Subcutaneous abdominal adipose tissue (tissue), 5 donors: Measurements from ENCODE around the gene FTO.

Experiments
- H3K27ac ChIP-seq: one replicate; pipeline ENCODE4 v1.7.0; 2013; ENCODE audit warnings: low read depth, mild to moderate bottlenecking, inconsistent platforms, low read length, moderate library complexity
- H3K27me3 ChIP-seq, 5 donors: one replicate each; pipeline ENCODE4 v1.7.0; 2013; ENCODE audit warnings: low read length in 5 of 5, inconsistent platforms in 1 of 5; ENCODE audit not compliant: control insufficient read depth in 5 of 5, insufficient read depth in 4 of 5
- H3K36me3 ChIP-seq, 5 donors: one replicate each; pipeline ENCODE4 v1.7.0; 2013; ENCODE audit warnings: low read length in 5 of 5; ENCODE audit not compliant: control insufficient read depth in 5 of 5, insufficient read depth in 5 of 5
- H3K4me1 ChIP-seq, 5 donors: one replicate each; pipeline ENCODE4 v1.7.0; 2013; ENCODE audit warnings: low read length in 5 of 5, mild to moderate bottlenecking in 3 of 5, moderate library complexity in 1 of 5; ENCODE audit not compliant: control insufficient read depth in 5 of 5, insufficient read depth in 5 of 5
- H3K4me3 ChIP-seq, 5 donors: one replicate each; pipeline ENCODE4 v1.7.0; 2013; ENCODE audit warnings: low read length in 5 of 5, low read depth in 1 of 5
- H3K9ac ChIP-seq, 5 donors: one replicate each; pipeline ENCODE4 v1.7.0; 2013; ENCODE audit warnings: low read length in 5 of 5, mild to moderate bottlenecking in 4 of 5, moderate library complexity in 3 of 5
- H3K9me3 ChIP-seq, 5 donors: one replicate each; pipeline ENCODE4 v1.7.0; 2013; ENCODE audit warnings: low read length in 5 of 5; ENCODE audit not compliant: control insufficient read depth in 5 of 5
- donor health status: healthy.
- donor health status: healthy.
- donor health status: healthy.
- donor health status: healthy.
- donor health status: healthy.

FTO gene

GRCh38 chr16:53775106-53775820 is 71.3 kb downstream of the FTO start:
- Histone ChIP-seq H3K27me3 (no peaks in the 10 kb centered on the region), H3K36me3 (no peaks in the 10 kb centered on the region), H3K9ac (no peak overlapping the region), H3K4me1 (peaks cover 0 to 74% (median 38%) of the 10 kb centered on the region in 5 donors), H3K9me3 (no peaks in the 10 kb centered on the region), H3K27ac (peak overlapping the region; percentile 87), H3K4me3 (no peak overlapping the region)

- Histone ChIP-seq H3K27ac (peak overlapping the region; percentile 87), H3K27me3 (no peaks in the 10 kb centered on the region), H3K9ac (peak overlapping the region in 2 of 5 donors; percentile 7 to 25), H3K9me3 (no peaks in the 10 kb centered on the region), H3K4me3 (no peak overlapping the region), H3K4me1 (peaks cover 0 to 70% (median 35%) of the 10 kb centered on the region in 5 donors), H3K36me3 (no peaks in the 10 kb centered on the region)
Measured at GRCh38 chr16:53775821-53776431, 72.0 kb downstream of the FTO start.

GRCh38 chr16:53779186-53779585 is 75.2 kb downstream of the FTO start:
- no peak overlapping the region for H3K27ac ChIP-seq

GRCh38 chr16:53780051-53780450 is 76.1 kb downstream of the FTO start:
- Histone ChIP-seq H3K9me3 (no peaks in the 10 kb centered on the region), H3K9ac (no peak overlapping the region), H3K27me3 (no peaks in the 10 kb centered on the region), H3K4me3 (no peak overlapping the region), H3K36me3 (no peaks in the 10 kb centered on the region), H3K4me1 (peaks cover 0 to 48% (median 16%) of the 10 kb centered on the region in 5 donors), H3K27ac (no peak overlapping the region)

More at GRCh38 chr16:53779186-53779585, 75.2 kb downstream of the FTO start:
- H3K27me3 ChIP-seq: no peaks in the 10 kb centered on the region
- no peaks in the 10 kb centered on the region for H3K9me3 ChIP-seq
- H3K36me3 ChIP-seq: no peaks in the 10 kb centered on the region
- H3K4me3 ChIP-seq: no peak overlapping the region
- H3K9ac ChIP-seq: no peak overlapping the region
- H3K4me1 ChIP-seq: peaks cover 0 to 49% (median 19%) of the 10 kb centered on the region in 5 donors

GRCh38 chr16:53781023-53781605 is 77.2 kb downstream of the FTO start:
- H3K4me3 ChIP-seq: no peak overlapping the region
- H3K36me3 ChIP-seq: no peaks in the 10 kb centered on the region
- H3K27me3 ChIP-seq: no peaks in the 10 kb centered on the region
- H3K9ac ChIP-seq: no peak overlapping the region
- no peak overlapping the region for H3K27ac ChIP-seq
- no peaks in the 10 kb centered on the region for H3K9me3 ChIP-seq
- H3K4me1 ChIP-seq: peaks cover 0 to 43% (median 6%) of the 10 kb centered on the region in 5 donors

GRCh38 chr16:53782148-53782547 is 78.2 kb downstream of the FTO start:
- no peaks in the 10 kb centered on the region for H3K9me3 ChIP-seq
- no peak overlapping the region for H3K4me3 ChIP-seq
- no peaks in the 10 kb centered on the region for H3K27me3 ChIP-seq
- H3K9ac ChIP-seq: no peak overlapping the region
- H3K4me1 ChIP-seq: peaks cover 0 to 36% (median 3%) of the 10 kb centered on the region in 5 donors
- no peaks in the 10 kb centered on the region for H3K36me3 ChIP-seq
- no peak overlapping the region for H3K27ac ChIP-seq

- Histone ChIP-seq H3K9me3 (no peaks in the 10 kb centered on the region), H3K36me3 (no peaks in the 10 kb centered on the region), H3K27ac (no peak overlapping the region), H3K4me1 (peaks cover 0 to 24% (median 4%) of the 10 kb centered on the region in 5 donors), H3K27me3 (no peaks in the 10 kb centered on the region), H3K4me3 (no peak overlapping the region), H3K9ac (no peak overlapping the region)
Measured at GRCh38 chr16:53784291-53784690, 80.3 kb downstream of the FTO start.

- Histone ChIP-seq H3K27me3 (no peaks in the 10 kb centered on the region), H3K9ac (no peak overlapping the region), H3K36me3 (no peaks in the 10 kb centered on the region), H3K4me3 (no peak overlapping the region), H3K4me1 (peaks cover 0 to 22% (median 6%) of the 10 kb centered on the region in 5 donors), H3K9me3 (no peaks in the 10 kb centered on the region), H3K27ac (no peak overlapping the region)
Measured at GRCh38 chr16:53785044-53785443, 81.1 kb downstream of the FTO start.

- no peak overlapping the region for H3K27ac ChIP-seq
- H3K27me3 ChIP-seq: no peaks in the 10 kb centered on the region
- no peak overlapping the region for H3K4me3 ChIP-seq
- no peak overlapping the region for H3K9ac ChIP-seq
- H3K4me1 ChIP-seq: peaks cover 0 to 26% (median 6%) of the 10 kb centered on the region in 5 donors
- H3K9me3 ChIP-seq: no peaks in the 10 kb centered on the region
- H3K36me3 ChIP-seq: no peaks in the 10 kb centered on the region
Measured at GRCh38 chr16:53785916-53786315, 82.0 kb downstream of the FTO start.

- H3K4me3 ChIP-seq: no peak overlapping the region
- peaks cover 0 to 27% (median 9%) of the 10 kb centered on the region in 5 donors for H3K4me1 ChIP-seq
- H3K27ac ChIP-seq: no peak overlapping the region
- H3K27me3 ChIP-seq: no peaks in the 10 kb centered on the region
- H3K9ac ChIP-seq: no peak overlapping the region
- no peaks in the 10 kb centered on the region for H3K9me3 ChIP-seq
- no peaks in the 10 kb centered on the region for H3K36me3 ChIP-seq
Measured at GRCh38 chr16:53787423-53787822, 83.5 kb downstream of the FTO start.
